Keratinocyte (primary cell): Measurements from ENCODE around the gene PHF2. TPM values are rescaled to one million over a fixed set of nuclear protein-coding genes. Genes with fewer than 3 reads are reported as not detected.

Experiments used
- DNase-seq: peaks from one replicate; pipeline ENCODE4 v3.0.0-alpha.2; 2011; ENCODE audit warnings: low read depth, missing footprints, low spot score
- FAIRE-seq: peaks from 2 replicates; lab custom pipeline; 2011; peaks lifted over from hg19 to GRCh38; lab: Jason Lieb, UNC
- H2AFZ ChIP-seq: 2 replicates; pipeline ENCODE4 v1.6.0; 2012; ENCODE audit warnings: low read length, control low read depth, inconsistent platforms; ENCODE audit not compliant: control insufficient read depth
- H3K27ac ChIP-seq: 2 replicates; pipeline ENCODE4 v1.5.1; 2011; ENCODE audit warnings: low read length; ENCODE audit not compliant: control insufficient read depth, insufficient read depth
- H3K27me3 ChIP-seq: 3 replicates; pipeline ENCODE4 v1.6.0; 2011; ENCODE audit warnings: low read length; ENCODE audit not compliant: control insufficient read depth, insufficient read depth; ENCODE audit errors: extremely low read depth
- H3K36me3 ChIP-seq, 2 experiments: 2 replicates in 1 of 2; 3 replicates in 1 of 2; pipeline ENCODE4 v1.5.1; 2011; ENCODE audit warnings: low read length in 2 of 2, mild to moderate bottlenecking in 1 of 2; ENCODE audit not compliant: control insufficient read depth in 2 of 2, insufficient read depth in 2 of 2; ENCODE audit errors: extremely low read depth in 1 of 2
- H3K4me1 ChIP-seq: 3 replicates; pipeline ENCODE4 v1.5.1; 2011; ENCODE audit warnings: low read length; ENCODE audit not compliant: control insufficient read depth, insufficient read depth; ENCODE audit errors: extremely low read depth
- H3K4me2 ChIP-seq: 3 replicates; pipeline ENCODE4 v1.6.0; 2011; ENCODE audit warnings: low read depth, low read length; ENCODE audit not compliant: control insufficient read depth, insufficient read depth; ENCODE audit errors: extremely low read depth
- H3K4me3 ChIP-seq, 3 experiments: fragments of 200-600 bp in 1 of 3; sonication (generic) in 1 of 3; 2 replicates in 2 of 3; 3 replicates in 1 of 3; pipeline ENCODE4 v1.5.1; 2011 to 2016; ENCODE audit warnings: low read length in 3 of 3, mild to moderate bottlenecking in 3 of 3, control low read depth in 2 of 3, inconsistent platforms in 1 of 3, low read depth in 1 of 3, mixed read lengths in 1 of 3, mixed run types in 1 of 3, moderate library complexity in 1 of 3; ENCODE audit not compliant: control insufficient read depth in 2 of 3, insufficient read depth in 2 of 3; ENCODE audit errors: extremely low read depth in 1 of 3
- H3K79me2 ChIP-seq: 2 replicates; pipeline ENCODE4 v1.6.0; 2012; ENCODE audit warnings: low read length; ENCODE audit not compliant: control insufficient read depth, insufficient read depth
- H3K9ac ChIP-seq: 3 replicates; pipeline ENCODE4 v1.6.0; 2011; ENCODE audit warnings: low read length; ENCODE audit not compliant: control insufficient read depth, insufficient read depth; ENCODE audit errors: extremely low read depth
- H3K9me1 ChIP-seq: 3 replicates; pipeline ENCODE4 v1.6.0; 2011; ENCODE audit warnings: low read length; ENCODE audit not compliant: control insufficient read depth, insufficient read depth; ENCODE audit errors: extremely low read depth
- H3K9me3 ChIP-seq: 2 replicates; pipeline ENCODE4 v1.5.1; 2012; ENCODE audit warnings: low read depth, low read length; ENCODE audit not compliant: control insufficient read depth
- H4K20me1 ChIP-seq: 3 replicates; pipeline ENCODE4 v1.6.0; 2011; ENCODE audit warnings: low read length; ENCODE audit not compliant: control insufficient read depth, insufficient read depth; ENCODE audit errors: extremely low read depth
- EZH2 ChIP-seq: IDR thresholded peaks from one replicate; pipeline ENCODE4 v1.6.1; 2012; ENCODE audit warnings: inconsistent platforms, mild to moderate bottlenecking, low read length, moderate library complexity
- dilution Hi-C: fragments of 300-500 bp; cut with MboI; formaldehyde crosslinking; loops from one replicate; pipeline ENCODE4 v1.7.0; 2020; ENCODE audit warnings: low sequenced_read_pairs; ENCODE audit not compliant: extremely low pct_ligation_motif_present
- polyA plus RNA-seq, 5 experiments: library from polyadenylated mRNA; depleted of rRNA in 3 of 5; stranded (reverse) in 3 of 5; stranded (forward) in 1 of 5; unstranded in 1 of 5; fragments of >200 nt; gene quantifications; 1 replicate in 1 of 5; 2 replicates in 3 of 5; 3 replicates in 1 of 5; pipeline versions ENCODE4 v1.2.1 to v1.2.3, GENCODE V29; 2011 to 2012; ENCODE audit warnings: missing spikeins in 2 of 5, low read depth in 1 of 5, low replicate concordance in 1 of 5
- TF ChIP-seq, protein P1 (sequence below), 3 experiments: IDR thresholded peaks in 1 of 3; conservative IDR thresholded peaks in 1 of 3; optimal IDR thresholded peaks in 1 of 3; 2 replicates in 2 of 3; 3 replicates in 1 of 3; pipeline versions ENCODE3 to v1.5.1; 2011; ENCODE audit warnings: low read length in 3 of 3, mild to moderate bottlenecking in 3 of 3, moderate library complexity in 2 of 3, control low read depth in 1 of 3, inconsistent platforms in 1 of 3; ENCODE audit not compliant: insufficient read depth in 2 of 3; ENCODE audit errors: extremely low read depth in 1 of 3

PHF2 gene
- polyA plus RNA-seq, 1 donor (not counting 4 experiments of a cell fraction or from before 2014, with no cell fraction given): 5.1 TPM

GRCh38 chr9:93624977-93625376, 48.6 kb downstream of the PHF2 start:
- no peak overlapping the region for H2AFZ ChIP-seq
- H3K9me1 ChIP-seq: no peaks in the 10 kb centered on the region
- DNase-seq: no peak
- H3K4me2 ChIP-seq: no peak overlapping the region
- FAIRE-seq: peak; percentile 23
- dilution Hi-C loops: no loop called here
- H3K9ac ChIP-seq: no peak overlapping the region
- H3K27ac ChIP-seq: no peak overlapping the region
- no peak for TF ChIP-seq EZH2
- TF ChIP-seq, protein P1, sequence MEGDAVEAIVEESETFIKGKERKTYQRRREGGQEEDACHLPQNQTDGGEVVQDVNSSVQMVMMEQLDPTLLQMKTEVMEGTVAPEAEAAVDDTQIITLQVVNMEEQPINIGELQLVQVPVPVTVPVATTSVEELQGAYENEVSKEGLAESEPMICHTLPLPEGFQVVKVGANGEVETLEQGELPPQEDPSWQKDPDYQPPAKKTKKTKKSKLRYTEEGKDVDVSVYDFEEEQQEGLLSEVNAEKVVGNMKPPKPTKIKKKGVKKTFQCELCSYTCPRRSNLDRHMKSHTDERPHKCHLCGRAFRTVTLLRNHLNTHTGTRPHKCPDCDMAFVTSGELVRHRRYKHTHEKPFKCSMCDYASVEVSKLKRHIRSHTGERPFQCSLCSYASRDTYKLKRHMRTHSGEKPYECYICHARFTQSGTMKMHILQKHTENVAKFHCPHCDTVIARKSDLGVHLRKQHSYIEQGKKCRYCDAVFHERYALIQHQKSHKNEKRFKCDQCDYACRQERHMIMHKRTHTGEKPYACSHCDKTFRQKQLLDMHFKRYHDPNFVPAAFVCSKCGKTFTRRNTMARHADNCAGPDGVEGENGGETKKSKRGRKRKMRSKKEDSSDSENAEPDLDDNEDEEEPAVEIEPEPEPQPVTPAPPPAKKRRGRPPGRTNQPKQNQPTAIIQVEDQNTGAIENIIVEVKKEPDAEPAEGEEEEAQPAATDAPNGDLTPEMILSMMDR (optimal IDR thresholded peaks at IDR 0.05 in 1 of 3, IDR thresholded peaks at IDR 0.05 in 1 of 3, conservative IDR thresholded peaks at IDR 0.05 in 1 of 3; ENCODE audit: extremely low read depth in 1 of 3, insufficient read depth in 2 of 3, low read length in 3 of 3): no peak
- H3K4me1 ChIP-seq: no peaks in the 10 kb centered on the region
- peaks cover 38% of the 10 kb centered on the region for H3K79me2 ChIP-seq
- H4K20me1 ChIP-seq: no peaks in the 10 kb centered on the region
- no peaks in the 10 kb centered on the region for H3K36me3 ChIP-seq
- H3K9me3 ChIP-seq: peaks cover 4% of the 10 kb centered on the region
- H3K27me3 ChIP-seq: no peaks in the 10 kb centered on the region
- no peak overlapping the region for H3K4me3 ChIP-seq

GRCh38 chr9:93629920-93630319, 53.5 kb downstream of the PHF2 start:
- no peak overlapping the region for H3K9ac ChIP-seq
- H3K9me1 ChIP-seq: no peaks in the 10 kb centered on the region
- H3K4me2 ChIP-seq: no peak overlapping the region
- no peaks in the 10 kb centered on the region for H4K20me1 ChIP-seq
- no peak for TF ChIP-seq EZH2
- TF ChIP-seq, protein P1 (optimal IDR thresholded peaks at IDR 0.05 in 1 of 3, IDR thresholded peaks at IDR 0.05 in 1 of 3, conservative IDR thresholded peaks at IDR 0.05 in 1 of 3; ENCODE audit: extremely low read depth in 1 of 3, insufficient read depth in 2 of 3, low read length in 3 of 3): no peak
- FAIRE-seq (no peak), DNase-seq (no peak)
- no peak overlapping the region for H3K4me3 ChIP-seq
- H3K9me3 ChIP-seq: peaks cover 4% of the 10 kb centered on the region
- H3K27ac ChIP-seq: no peak overlapping the region
- H3K27me3 ChIP-seq: no peaks in the 10 kb centered on the region
- no peaks in the 10 kb centered on the region for H3K4me1 ChIP-seq
- dilution Hi-C loops: no loop called here
- peaks cover 9% of the 10 kb centered on the region for H3K79me2 ChIP-seq
- peaks cover 0 to 4% of the 10 kb centered on the region in 2 experiments for H3K36me3 ChIP-seq
- no peak overlapping the region for H2AFZ ChIP-seq
